Mesenchymal stem cell (in vitro differentiated cells and primary cell): ENCODE results near the gene ICA1.

Experiments used
- DNase-seq: peaks from one replicate; pipeline ENCODE4 v3.0.0-alpha.2; 2013
- H2AFZ ChIP-seq: one replicate; pipeline ENCODE4 v1.6.1; 2013; ENCODE audit warnings: low read depth, mild to moderate bottlenecking, control low read depth, inconsistent platforms, low read length, moderate library complexity
- H2AK5ac ChIP-seq: 2 replicates; pipeline ENCODE4 v1.6.1; 2013; ENCODE audit warnings: low read length, moderate library complexity, mild to moderate bottlenecking, inconsistent platforms; ENCODE audit not compliant: severe bottlenecking
- H2BK120ac ChIP-seq: one replicate; pipeline ENCODE4 v1.6.1; 2013; ENCODE audit warnings: low read depth, mild to moderate bottlenecking, inconsistent platforms, low read length, moderate library complexity
- H2BK12ac ChIP-seq, 2 experiments: one replicate each; pipeline ENCODE4 v1.6.1; 2013; ENCODE audit warnings: inconsistent platforms in 2 of 2, low read length in 2 of 2, mild to moderate bottlenecking in 2 of 2, moderate library complexity in 2 of 2, control low read depth in 1 of 2
- H2BK15ac ChIP-seq: one replicate; pipeline ENCODE4 v1.6.1; 2013; ENCODE audit warnings: mild to moderate bottlenecking, low read depth, inconsistent platforms; ENCODE audit not compliant: poor library complexity, severe bottlenecking
- H2BK5ac ChIP-seq: 2 replicates; pipeline ENCODE4 v1.6.1; 2013; ENCODE audit warnings: low read depth, mild to moderate bottlenecking, low read length, control low read depth, inconsistent platforms; ENCODE audit not compliant: poor library complexity, severe bottlenecking
- H3K14ac ChIP-seq, 2 experiments: one replicate each; pipeline ENCODE4 v1.6.1; 2013; ENCODE audit warnings: inconsistent platforms in 2 of 2, low read length in 2 of 2, control low read depth in 1 of 2, mild to moderate bottlenecking in 1 of 2, moderate library complexity in 1 of 2
- H3K18ac ChIP-seq, 2 experiments: one replicate each; pipeline ENCODE4 v1.6.1; 2013; ENCODE audit warnings: inconsistent platforms in 2 of 2, low read length in 2 of 2, control low read depth in 1 of 2, low read depth in 1 of 2, mild to moderate bottlenecking in 1 of 2
- H3K23ac ChIP-seq, 2 experiments: one replicate each; pipeline ENCODE4 v1.6.1; 2013; ENCODE audit warnings: inconsistent platforms in 2 of 2, low read length in 2 of 2, mild to moderate bottlenecking in 2 of 2, moderate library complexity in 2 of 2, control low read depth in 1 of 2
- H3K27ac ChIP-seq: 2 replicates; pipeline ENCODE4 v1.5.1; 2013; ENCODE audit warnings: mild to moderate bottlenecking, moderate library complexity, low read length, control low read depth, inconsistent platforms; ENCODE audit not compliant: poor library complexity, severe bottlenecking
- H3K27me3 ChIP-seq, 2 experiments: 2 replicates each; pipeline versions ENCODE4 v1.6.1 to v1.7.0; 2013; ENCODE audit warnings: low read length in 2 of 2, mild to moderate bottlenecking in 2 of 2, moderate library complexity in 2 of 2, control low read depth in 1 of 2, inconsistent platforms in 1 of 2; ENCODE audit not compliant: control insufficient read depth in 1 of 2, insufficient read depth in 1 of 2
- H3K36me3 ChIP-seq, 2 experiments: 2 replicates each; pipeline versions ENCODE4 v1.6.1 to v1.7.0; 2013; ENCODE audit warnings: low read length in 2 of 2, control low read depth in 1 of 2, inconsistent platforms in 1 of 2, low read depth in 1 of 2, mild to moderate bottlenecking in 1 of 2; ENCODE audit not compliant: insufficient read depth in 2 of 2, control insufficient read depth in 1 of 2
- H3K4ac ChIP-seq, 2 experiments: one replicate each; pipeline ENCODE4 v1.6.1; 2013; ENCODE audit warnings: inconsistent platforms in 2 of 2, low read length in 2 of 2, mild to moderate bottlenecking in 2 of 2, moderate library complexity in 2 of 2, control low read depth in 1 of 2, low read depth in 1 of 2
- H3K4me1 ChIP-seq: 2 replicates; pipeline ENCODE4 v1.6.1; 2013; ENCODE audit warnings: low read depth, low read length, control low read depth; ENCODE audit not compliant: control insufficient read depth, insufficient read depth
- H3K4me2 ChIP-seq: 2 replicates; pipeline ENCODE4 v1.6.1; 2013; ENCODE audit warnings: low read length, mild to moderate bottlenecking, inconsistent platforms; ENCODE audit not compliant: poor library complexity, severe bottlenecking
- H3K4me3 ChIP-seq, 2 experiments: 2 replicates each; pipeline versions ENCODE4 v1.5.1 to v1.7.0; 2013; ENCODE audit warnings: low read length in 2 of 2, mild to moderate bottlenecking in 2 of 2, control low read depth in 1 of 2, low read depth in 1 of 2; ENCODE audit not compliant: insufficient read depth in 1 of 2
- H3K79me1 ChIP-seq: replicated peaks from 2 replicates; pipeline ENCODE4 v1.6.1; 2013; ENCODE audit warnings: mild to moderate bottlenecking, control low read depth, low read length, inconsistent platforms; ENCODE audit not compliant: poor library complexity, severe bottlenecking
- H3K9ac ChIP-seq: 2 replicates; pipeline ENCODE4 v1.7.0; 2013; ENCODE audit warnings: mild to moderate bottlenecking, low read length, moderate library complexity
- H3K9me3 ChIP-seq: 2 replicates; pipeline ENCODE4 v1.7.0; 2013; ENCODE audit warnings: mild to moderate bottlenecking, low read length; ENCODE audit not compliant: control insufficient read depth
- H4K8ac ChIP-seq: one replicate; pipeline ENCODE4 v1.6.1; 2013; ENCODE audit warnings: inconsistent platforms, mild to moderate bottlenecking, low read length, moderate library complexity
- H4K91ac ChIP-seq: one replicate; pipeline ENCODE4 v1.6.1; 2013; ENCODE audit warnings: mild to moderate bottlenecking, low read length, inconsistent platforms
- WGBS: methylation state at CpG from one replicate; pipeline ENCODE4 v1.1.7; 2013; ENCODE audit warnings: mixed read lengths; 5-methylcytosine and 5-hydroxymethylcytosine counted together

The ICA1 gene

DNA sequence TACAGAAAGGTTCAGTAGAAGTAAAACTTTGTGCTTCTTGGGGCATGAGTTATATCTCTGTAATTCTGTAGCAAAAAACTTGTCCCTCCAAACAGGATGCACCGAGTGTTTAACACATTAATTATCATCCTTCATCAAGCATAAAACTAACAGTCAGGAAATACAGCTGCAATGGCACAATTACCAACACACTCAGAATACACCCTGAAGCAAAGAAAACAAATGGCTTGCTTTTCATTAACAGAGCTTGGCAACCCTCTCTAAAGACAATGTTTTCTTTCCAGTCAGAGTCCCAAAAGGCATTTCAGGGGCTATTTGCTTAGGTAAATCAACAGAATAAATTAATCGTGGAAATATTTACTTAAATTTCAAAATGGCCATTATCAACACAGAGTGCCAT lies 107.7 kb downstream of the ICA1 start:
- H3K27me3 ChIP-seq: no peaks in the 10 kb centered on the region
- H3K36me3 ChIP-seq: no peaks in the 10 kb centered on the region
- H2BK120ac ChIP-seq: no peak overlapping the region
- H2AK5ac ChIP-seq: no peak overlapping the region
- no peak overlapping the region for H3K9ac ChIP-seq
- H3K4ac ChIP-seq: no peak overlapping the region
- no peak for DNase-seq
- H2BK15ac ChIP-seq: no peak overlapping the region
- no peak overlapping the region for H3K23ac ChIP-seq
- no peak overlapping the region for H2BK12ac ChIP-seq
- no peak overlapping the region for H3K27ac ChIP-seq
- no peak overlapping the region for H4K8ac ChIP-seq
- H2BK5ac ChIP-seq: no peak overlapping the region
- no peak overlapping the region for H3K14ac ChIP-seq
- no peaks in the 10 kb centered on the region for H3K9me3 ChIP-seq
- no peak overlapping the region for H3K18ac ChIP-seq
- WGBS: 48% methylated on average over 1 of the region's 2 CpGs
- no peak overlapping the region for H2AFZ ChIP-seq
- H3K79me1 ChIP-seq: no peaks in the 10 kb centered on the region
- no peak overlapping the region for H3K4me2 ChIP-seq
- H4K91ac ChIP-seq: no peak overlapping the region
- no peaks in the 10 kb centered on the region for H3K4me1 ChIP-seq
- H3K4me3 ChIP-seq: no peak overlapping the region

DNA sequence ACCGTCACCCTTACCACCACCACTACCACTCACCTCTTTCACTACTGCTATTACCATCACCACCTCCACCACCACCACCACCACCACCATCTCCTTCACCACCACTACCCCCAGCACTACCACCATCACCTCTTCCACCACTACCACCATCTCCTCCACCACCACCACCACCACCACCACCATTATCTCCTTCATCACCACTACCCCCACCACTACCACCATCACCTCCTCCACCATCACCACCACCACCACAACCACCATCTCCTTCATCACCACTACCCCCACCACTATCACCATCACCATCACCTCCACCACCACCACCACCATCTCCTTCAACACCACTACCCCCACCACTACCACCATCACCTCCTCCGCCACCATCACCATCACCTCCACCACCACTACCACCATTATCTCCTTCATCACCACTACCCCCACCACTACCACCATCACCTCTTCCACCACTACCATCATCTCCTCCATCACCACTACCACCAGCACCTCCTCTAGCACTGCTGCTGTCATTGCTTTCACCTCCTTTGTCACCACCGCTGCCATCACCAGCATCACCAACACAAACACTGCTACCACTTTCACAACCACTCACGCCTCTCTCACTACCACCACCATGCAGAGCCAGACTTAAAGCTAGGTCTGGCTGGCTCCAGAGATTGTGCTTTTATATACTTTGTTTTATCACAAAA lies 109.3 kb downstream of the ICA1 start:
- no peak overlapping the region for H3K4me3 ChIP-seq
- H4K8ac ChIP-seq: no peak overlapping the region
- H3K36me3 ChIP-seq: no peaks in the 10 kb centered on the region
- 94% methylated on average over 4 of the region's 4 CpGs for WGBS
- no peak overlapping the region for H3K4ac ChIP-seq
- H3K9me3 ChIP-seq: no peaks in the 10 kb centered on the region
- no peak overlapping the region for H2AK5ac ChIP-seq
- H2BK5ac ChIP-seq: no peak overlapping the region
- H4K91ac ChIP-seq: no peak overlapping the region
- no peak overlapping the region for H3K14ac ChIP-seq
- no peak overlapping the region for H3K27ac ChIP-seq
- no peaks in the 10 kb centered on the region for H3K27me3 ChIP-seq
- H3K79me1 ChIP-seq: no peaks in the 10 kb centered on the region
- H2AFZ ChIP-seq: no peak overlapping the region
- H3K18ac ChIP-seq: no peak overlapping the region
- no peak overlapping the region for H3K23ac ChIP-seq
- H2BK120ac ChIP-seq: no peak overlapping the region
- no peaks in the 10 kb centered on the region for H3K4me1 ChIP-seq
- no peak for DNase-seq
- H2BK12ac ChIP-seq: no peak overlapping the region
- no peak overlapping the region for H3K9ac ChIP-seq
- no peak overlapping the region for H3K4me2 ChIP-seq
- no peak overlapping the region for H2BK15ac ChIP-seq

DNA sequence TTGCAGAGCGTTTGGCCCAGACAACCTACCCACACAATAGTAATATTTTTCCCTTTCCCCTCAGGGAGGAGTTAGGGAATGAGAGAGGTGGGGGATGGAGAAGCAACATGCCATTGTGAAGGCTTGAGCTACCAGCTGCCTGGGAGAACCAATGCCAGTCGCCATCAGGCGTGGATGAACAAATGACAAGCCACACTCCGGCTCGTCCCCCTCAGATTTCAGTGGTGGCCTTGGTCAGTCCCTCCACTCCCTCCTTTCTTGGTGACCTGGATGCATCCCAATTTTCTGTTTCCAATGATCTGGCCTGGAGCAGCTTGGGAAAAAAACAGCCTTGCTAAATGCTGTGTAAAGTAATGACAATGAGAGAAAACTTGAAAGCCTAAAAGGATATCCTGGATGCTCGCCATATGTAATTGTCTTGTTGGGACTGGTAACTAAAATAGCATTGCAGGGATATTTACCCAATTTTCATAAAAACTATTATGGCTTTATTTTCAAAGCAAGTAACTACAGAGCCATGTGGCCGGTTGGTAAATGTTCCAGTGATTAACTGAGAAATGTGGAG lies 110.7 kb downstream of the ICA1 start:
- Histone ChIP-seq H3K4me2 (no peak overlapping the region), H3K36me3 (no peaks in the 10 kb centered on the region), H2BK5ac (no peak overlapping the region), H4K8ac (no peak overlapping the region), H2BK15ac (no peak overlapping the region), H2BK12ac (no peak overlapping the region), H3K27ac (no peak overlapping the region), H3K4me3 (no peak overlapping the region), H3K23ac (no peak overlapping the region), H4K91ac (no peak overlapping the region), H3K4me1 (no peaks in the 10 kb centered on the region), H3K9me3 (no peaks in the 10 kb centered on the region), H3K79me1 (no peaks in the 10 kb centered on the region), H3K4ac (no peak overlapping the region), H3K9ac (no peak overlapping the region), H3K18ac (no peak overlapping the region), H2BK120ac (no peak overlapping the region), H3K27me3 (no peaks in the 10 kb centered on the region), H2AK5ac (no peak overlapping the region), H2AFZ (no peak overlapping the region), H3K14ac (no peak overlapping the region)
- no peak for DNase-seq
- WGBS: 96% methylated on average over 5 of the region's 7 CpGs

- Histone ChIP-seq H3K27me3 (no peaks in the 10 kb centered on the region), H3K4ac (no peak overlapping the region), H3K9ac (no peak overlapping the region), H2BK15ac (no peak overlapping the region), H3K4me3 (no peak overlapping the region), H3K79me1 (no peaks in the 10 kb centered on the region), H3K4me1 (no peaks in the 10 kb centered on the region), H2BK120ac (no peak overlapping the region), H3K27ac (no peak overlapping the region), H2BK5ac (no peak overlapping the region), H4K8ac (no peak overlapping the region), H2AK5ac (no peak overlapping the region), H3K14ac (no peak overlapping the region), H3K9me3 (no peaks in the 10 kb centered on the region), H4K91ac (no peak overlapping the region), H3K4me2 (no peak overlapping the region), H2BK12ac (no peak overlapping the region), H3K18ac (no peak overlapping the region), H2AFZ (no peak overlapping the region), H3K23ac (no peak overlapping the region), H3K36me3 (no peaks in the 10 kb centered on the region)
- WGBS: 70% methylated on average over 1 of the region's 4 CpGs
- no peak for DNase-seq
These were observed 112.7 kb downstream of the ICA1 start for GRCh38 chr7:8149222-8149621.
